K562 (cell line): Measurements from ENCODE around the gene ANO9. TPM values are rescaled to one million over a fixed set of nuclear protein-coding genes. Genes with fewer than 3 reads are reported as not detected.

Experiments used
- ATF7 ChIP-seq: fragments of 450-650 bp; IDR thresholded peaks from 2 replicates; pipeline ENCODE4 v1.7.1; 2014; ENCODE audit warnings: mild to moderate bottlenecking, moderate library complexity
- CBFA2T3 ChIP-seq: fragments of 450-650 bp; IDR thresholded peaks from 2 replicates; pipeline ENCODE4 v1.6.1; 2017
- CBX1 ChIP-seq: sonication (generic); IDR thresholded peaks from 2 replicates; pipeline ENCODE4 v1.6.1; 2016; ENCODE audit warnings: antibody characterized with exemption, low read depth, mild to moderate bottlenecking
- CCNT2 ChIP-seq: IDR thresholded peaks from 2 replicates; pipeline ENCODE4 v1.6.1; 2011; ENCODE audit warnings: borderline replicate concordance, low read depth, mild to moderate bottlenecking, moderate library complexity, mixed read lengths, low read length; ENCODE audit not compliant: insufficient read length; ENCODE audit errors: extremely low read depth
- ELF4 ChIP-seq: fragments of 450-650 bp; formaldehyde crosslinking; IDR thresholded peaks from 2 replicates; pipeline ENCODE4 v1.4.0; 2022; ENCODE audit warnings: missing genetic modification characterization
- JUNB ChIP-seq: fragments of 450-650 bp; formaldehyde crosslinking; conservative IDR thresholded peaks from 2 replicates; pipeline ENCODE4 v1.4.0; 2020; ENCODE audit warnings: mild to moderate bottlenecking
- KDM1A ChIP-seq, 2 experiments: fragments of 450-650 bp; IDR thresholded peaks; 2 replicates each; pipeline ENCODE4 v1.6.1; 2016; ENCODE audit warnings: mild to moderate bottlenecking in 2 of 2
- MEIS2 ChIP-seq: fragments of 450-650 bp; IDR thresholded peaks from 2 replicates; pipeline ENCODE4 v1.6.1; 2014; ENCODE audit warnings: mild to moderate bottlenecking; ENCODE audit not compliant: partially characterized antibody
- MNT ChIP-seq, 2 experiments: fragments of 450-650 bp; conservative IDR thresholded peaks; 2 replicates each; pipeline ENCODE4 v1.6.1; 2017; ENCODE audit warnings: mild to moderate bottlenecking in 2 of 2, moderate library complexity in 2 of 2
- MYNN ChIP-seq, 2 experiments: sonication (generic); formaldehyde crosslinking in 1 of 2; IDR thresholded peaks; 2 replicates each; pipeline versions ENCODE4 v1.5.0 to v1.6.1; 2016 to 2020; ENCODE audit warnings: antibody characterized with exemption in 1 of 2, missing genetic modification reagents in 1 of 2
- NFE2L1 ChIP-seq: fragments of 450-650 bp; IDR thresholded peaks from 2 replicates; pipeline ENCODE4 v1.6.1; 2016; ENCODE audit warnings: missing genetic modification characterization, low read depth, mild to moderate bottlenecking, missing compliant biosample characterization, moderate library complexity, borderline replicate concordance
- POLR2G ChIP-seq: fragments of 200-400 bp; formaldehyde crosslinking; IDR thresholded peaks from 2 replicates; pipeline ENCODE4 v1.6.1; 2017; ENCODE audit warnings: low read depth, mild to moderate bottlenecking, antibody characterized with exemption, low read length, moderate library complexity
- RAD51 ChIP-seq: fragments of 450-650 bp; IDR thresholded peaks from 2 replicates; pipeline ENCODE4 v1.7.1; 2016; ENCODE audit warnings: low read depth, mild to moderate bottlenecking, borderline replicate concordance
- SMARCC2 ChIP-seq: fragments of 450-650 bp; IDR thresholded peaks from 2 replicates; pipeline ENCODE4 v1.6.1; 2017; ENCODE audit warnings: antibody characterized with exemption, moderate library complexity, mild to moderate bottlenecking, low read depth
- STAT5B ChIP-seq: fragments of 250-450 bp; sonication (Bioruptor Pico); IDR thresholded peaks from 2 replicates; pipeline ENCODE4 v1.8.0; 2021; ENCODE audit warnings: mild to moderate bottlenecking, inconsistent platforms
- TCF3 ChIP-seq: sonication (generic); formaldehyde crosslinking; IDR thresholded peaks from 2 replicates; pipeline ENCODE4 v1.4.0; 2020; ENCODE audit warnings: mild to moderate bottlenecking, missing genetic modification reagents
- THAP12 ChIP-seq: fragments of 250-450 bp; sonication (Bioruptor Pico); IDR thresholded peaks from 2 replicates; pipeline ENCODE4 v1.9.0; 2021; ENCODE audit warnings: mild to moderate bottlenecking, inconsistent platforms
- UBTF ChIP-seq, 2 experiments: IDR thresholded peaks; 2 replicates each; pipeline ENCODE4 v1.6.1; 2012; ENCODE audit warnings: improper control_type of control experiment in 2 of 2, low read depth in 2 of 2, low read length in 2 of 2, borderline replicate concordance in 1 of 2
- ZBTB1 ChIP-seq: sonication (generic); formaldehyde crosslinking; IDR thresholded peaks from 2 replicates; pipeline ENCODE4 v1.8.1; 2023; ENCODE audit warnings: missing genetic modification reagents, low read depth, mild to moderate bottlenecking, borderline replicate concordance
- ZFP36 ChIP-seq: fragments of 150-350 bp; IDR thresholded peaks from 2 replicates; pipeline ENCODE4 v1.6.1; 2018; ENCODE audit warnings: low read length, low read depth; ENCODE audit not compliant: partially characterized antibody
- ZNF41 ChIP-seq: fragments of 250-450 bp; sonication (Bioruptor Pico); conservative IDR thresholded peaks from 2 replicates; pipeline ENCODE4 v1.4.0; 2020; ENCODE audit warnings: mild to moderate bottlenecking
- polyA plus RNA-seq, 8 experiments: library from polyadenylated mRNA; depleted of rRNA in 4 of 8; stranded (reverse) in 5 of 8; unstranded in 3 of 8; fragments of >200 nt; fragmentation: Nextera tagmentation in 2 of 8; fragmentation: Illumina TruSeq in 1 of 8; extraction: Ambion mirVana in 2 of 8; extraction: Trizol in 1 of 8; gene quantifications; 2 replicates each; pipeline versions ENCODE4 v1.2.1 to v1.2.3, GENCODE V29; 2011 to 2014; ENCODE audit warnings: inconsistent platforms in 1 of 8, missing spikeins in 1 of 8
- total RNA-seq, 7 experiments: library from RNA; depleted of rRNA in 6 of 7; stranded (reverse); fragments of >200 nt in 6 of 7; fragmentation: Illumina TruSeq in 2 of 7; extraction: Trizol in 2 of 7; gene quantifications; 2 replicates each; pipeline versions ENCODE4 v1.2.1 to v1.2.3, GENCODE V29; 2011 to 2021; ENCODE audit warnings: low replicate concordance in 1 of 7

Gene ANO9
- total and polyA plus RNA-seq, 9 of the 15 experiments (the other 6 are each of a cell fraction or from before 2014, with no cell fraction given) = 0.20 to 14.5 (median 4.5) TPM

- TF ChIP-seq ATF7 = peak; percentile 48; the same call in 1 of the 2 replicates
- TF ChIP-seq ZBTB1 (CRISPR knock-in tag) = peak; percentile 99
- peak; percentile 92 for TF ChIP-seq POLR2G
- TF ChIP-seq THAP12 (CRISPR knock-in tag) = 0 out of 2 replicates have a peak, but pooled peaks have one; percentile 71
- 0 out of 2 replicates have a peak, but pooled peaks have one; percentile 18 for TF ChIP-seq TCF3
- TF ChIP-seq STAT5B (CRISPR knock-in tag) = no peak
- TF ChIP-seq NFE2L1 (tag) = no peak
- 0 out of 2 replicates have a peak, but pooled peaks have one; percentile 5 for TF ChIP-seq CBFA2T3
- no peak for TF ChIP-seq RAD51
- TF ChIP-seq UBTF (IDR thresholded peaks at IDR 0.05; ENCODE audit: borderline replicate concordance in 1 of 2, low read depth in 2 of 2, low read length in 2 of 2) = peak in 1 of 2 experiments; percentile 68; a peak in 2 of 4 replicates
- TF ChIP-seq CCNT2 = peak; percentile 52
- no peak for TF ChIP-seq KDM1A (IDR thresholded peaks at IDR 0.05)
- TF ChIP-seq ELF4 (CRISPR knock-in tag) = peak; percentile 82
- peak; percentile 53; the same call in 1 of the 2 replicates for TF ChIP-seq SMARCC2
- 0 out of 2 replicates have a peak, but pooled peaks have one; percentile 41 for TF ChIP-seq MYNN (IDR thresholded peaks at IDR 0.05)
- no peak for TF ChIP-seq MYNN (CRISPR knock-in tag; IDR thresholded peaks at IDR 0.05)
- 0 out of 2 replicates have a peak, but pooled peaks have one; percentile 55 for TF ChIP-seq JUNB (CRISPR knock-in tag)
- TF ChIP-seq MNT (conservative IDR thresholded peaks at IDR 0.05) = peak in 1 of 2 experiments; percentile 83
- peak; percentile 38; the same call in 1 of the 2 replicates for TF ChIP-seq CBX1
- TF ChIP-seq ZFP36 = peak; percentile 3
- 0 out of 2 replicates have a peak, but pooled peaks have one; percentile 2 for TF ChIP-seq ZNF41
- peak; percentile 44 for TF ChIP-seq MEIS2
Observed at GRCh38 chr11:394034-394857, 47.6 kb downstream of the ANO9 start, which contains the start of gene PKP3 (continued).
